HepG2 (cell line): ENCODE measurements around the gene CASZ1. TPM values are rescaled to one million over a fixed set of nuclear protein-coding genes. Genes with fewer than 3 reads are reported as not detected.

Experiments
- FOXA3 ChIP-seq: IDR thresholded peaks from 2 replicates; pipeline ENCODE4 v1.6.1; 2016; ENCODE audit warnings: missing genetic modification reagents, missing compliant biosample characterization
- HDAC1 ChIP-seq: sonication (generic); formaldehyde crosslinking; IDR thresholded peaks from 2 replicates; pipeline ENCODE4 v1.5.1; 2020; ENCODE audit warnings: mild to moderate bottlenecking, missing genetic modification reagents
- HOXA3 ChIP-seq: sonication (generic); formaldehyde crosslinking; IDR thresholded peaks from 2 replicates; pipeline ENCODE4 v1.5.0; 2020; ENCODE audit warnings: missing genetic modification reagents
- NFE2 ChIP-seq: sonication (generic); formaldehyde crosslinking; IDR thresholded peaks from 2 replicates; pipeline ENCODE4 v1.4.0; 2020; ENCODE audit warnings: missing genetic modification reagents
- PHF21A ChIP-seq: sonication (generic); formaldehyde crosslinking; IDR thresholded peaks from 2 replicates; pipeline ENCODE4 v1.5.0; 2020; ENCODE audit warnings: mild to moderate bottlenecking, missing genetic modification reagents
- RFX5 ChIP-seq: IDR thresholded peaks from 2 replicates; pipeline ENCODE4 v1.6.1; 2011; ENCODE audit warnings: low read depth, low read length, improper control_type of control experiment
- SIX4 ChIP-seq: sonication (generic); formaldehyde crosslinking; IDR thresholded peaks from 2 replicates; pipeline ENCODE4 v1.4.0; 2020; ENCODE audit warnings: missing genetic modification reagents
- SOX13 ChIP-seq, 3 experiments: fragments of 450-650 bp in 1 of 3; sonication (generic) in 1 of 3; formaldehyde crosslinking in 1 of 3; IDR thresholded peaks in 2 of 3; conservative IDR thresholded peaks in 1 of 3; 2 replicates each; pipeline versions ENCODE4 v1.5.0 to v1.6.1; 2016 to 2020; ENCODE audit warnings: antibody characterized with exemption in 1 of 3, mild to moderate bottlenecking in 1 of 3, missing compliant biosample characterization in 1 of 3, missing genetic modification reagents in 1 of 3, moderate library complexity in 1 of 3
- STAT5B ChIP-seq: sonication (generic); formaldehyde crosslinking; IDR thresholded peaks from 2 replicates; pipeline ENCODE4 v1.4.0; 2020; ENCODE audit warnings: missing genetic modification reagents
- TAF15 ChIP-seq: fragments of 200-400 bp; formaldehyde crosslinking; IDR thresholded peaks from one replicate; pipeline ENCODE4 v1.6.1; 2018; ENCODE audit warnings: mild to moderate bottlenecking, low read depth, low read length; ENCODE audit not compliant: poor library complexity, severe bottlenecking
- UBTF ChIP-seq: sonication (generic); formaldehyde crosslinking; IDR thresholded peaks from 2 replicates; pipeline ENCODE4 v1.4.0; 2020; ENCODE audit warnings: mild to moderate bottlenecking, missing genetic modification reagents
- ZNF205 ChIP-seq: IDR thresholded peaks from 2 replicates; pipeline ENCODE4 v1.6.1; 2018; ENCODE audit warnings: missing biosample characterization, missing genetic modification reagents
- ZNF430 ChIP-seq: sonication (generic); formaldehyde crosslinking; IDR thresholded peaks from 2 replicates; pipeline ENCODE4 v1.9.0; 2021; ENCODE audit warnings: mild to moderate bottlenecking, missing genetic modification reagents
- ZNF629 ChIP-seq: sonication (generic); formaldehyde crosslinking; conservative IDR thresholded peaks from 2 replicates; pipeline ENCODE4 v1.5.0; 2020; ENCODE audit warnings: missing genetic modification reagents
- ZNF687 ChIP-seq: sonication (generic); formaldehyde crosslinking; IDR thresholded peaks from 2 replicates; pipeline ENCODE4 v1.5.1; 2020; ENCODE audit warnings: mild to moderate bottlenecking, missing genetic modification reagents, moderate library complexity
- polyA plus RNA-seq, 8 experiments: library from polyadenylated mRNA; depleted of rRNA in 3 of 8; stranded (reverse) in 7 of 8; unstranded in 1 of 8; fragments of >200 nt; fragmentation: Illumina TruSeq in 4 of 8; extraction: Trizol in 4 of 8; gene quantifications; 2 replicates each; pipeline versions ENCODE4 v1.2.1 to v1.2.3, GENCODE V29; 2011 to 2016; ENCODE audit warnings: low read depth in 4 of 8, missing spikeins in 1 of 8, mixed read lengths in 1 of 8; ENCODE audit not compliant: insufficient read depth in 1 of 8
- total RNA-seq, 5 experiments: library from RNA; depleted of rRNA; stranded (reverse); fragments of >200 nt; fragmentation: Illumina TruSeq; extraction: Trizol; gene quantifications; 2 replicates each; pipeline ENCODE4 v1.2.3, GENCODE V29; 2016; ENCODE audit warnings: low read depth in 1 of 5
- TF ChIP-seq, protein P1 (sequence below), 2 experiments: sonication (generic) in 1 of 2; formaldehyde crosslinking in 1 of 2; IDR thresholded peaks; 2 replicates each; pipeline versions ENCODE4 v1.4.0 to v1.6.1; 2016 to 2020; ENCODE audit warnings: borderline replicate concordance in 1 of 2, low read depth in 1 of 2, mild to moderate bottlenecking in 1 of 2, missing genetic modification reagents in 1 of 2

Gene CASZ1
- total and polyA plus RNA-seq, 2 of the 13 experiments (the other 11 are each of a cell fraction or from before 2014, with no cell fraction given), result 1.9 to 3.7 TPM

GRCh38 chr1:10835822-10836421 is 39.5 kb upstream of the CASZ1 start (continued):
- TF ChIP-seq RFX5 (no peak), ZNF205 (CRISPR knock-in tag) (no peak), UBTF (peak; percentile 62; the same call in 1 of the 2 replicates), STAT5B (CRISPR knock-in tag) (no peak), FOXA3 (0 out of 2 replicates have a peak, but pooled peaks have one; percentile 7), SOX13 (IDR thresholded peaks at IDR 0.05) (no peak), SOX13 (CRISPR knock-in tag; conservative IDR thresholded peaks at IDR 0.05 in 1 of 2, IDR thresholded peaks at IDR 0.05 in 1 of 2) (peak in 1 of 2 experiments; percentile 38; a peak in 1 of 4 replicates), ZNF687 (CRISPR knock-in tag) (peak; percentile 60), TAF15 (no peak), ZNF629 (CRISPR knock-in tag) (peak; percentile 69), NFE2 (CRISPR knock-in tag) (no peak), PHF21A (CRISPR knock-in tag) (peak; percentile 54; the same call in 1 of the 2 replicates), HOXA3 (0 out of 2 replicates have a peak, but pooled peaks have one; percentile 7), ZNF430 (no peak), SIX4 (CRISPR knock-in tag) (peak; percentile 95), HDAC1 (CRISPR knock-in tag) (peak; percentile 39; the same call in 1 of the 2 replicates)
- TF ChIP-seq, protein P1, sequence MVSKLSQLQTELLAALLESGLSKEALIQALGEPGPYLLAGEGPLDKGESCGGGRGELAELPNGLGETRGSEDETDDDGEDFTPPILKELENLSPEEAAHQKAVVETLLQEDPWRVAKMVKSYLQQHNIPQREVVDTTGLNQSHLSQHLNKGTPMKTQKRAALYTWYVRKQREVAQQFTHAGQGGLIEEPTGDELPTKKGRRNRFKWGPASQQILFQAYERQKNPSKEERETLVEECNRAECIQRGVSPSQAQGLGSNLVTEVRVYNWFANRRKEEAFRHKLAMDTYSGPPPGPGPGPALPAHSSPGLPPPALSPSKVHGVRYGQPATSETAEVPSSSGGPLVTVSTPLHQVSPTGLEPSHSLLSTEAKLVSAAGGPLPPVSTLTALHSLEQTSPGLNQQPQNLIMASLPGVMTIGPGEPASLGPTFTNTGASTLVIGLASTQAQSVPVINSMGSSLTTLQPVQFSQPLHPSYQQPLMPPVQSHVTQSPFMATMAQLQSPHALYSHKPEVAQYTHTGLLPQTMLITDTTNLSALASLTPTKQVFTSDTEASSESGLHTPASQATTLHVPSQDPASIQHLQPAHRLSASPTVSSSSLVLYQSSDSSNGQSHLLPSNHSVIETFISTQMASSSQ (IDR thresholded peaks at IDR 0.05; ENCODE audit: low read depth), result no peak
- TF ChIP-seq, protein P1 (CRISPR knock-in tag; IDR thresholded peaks at IDR 0.05; ENCODE audit: borderline replicate concordance), result no peak
